GM21529 (cell line): ENCODE measurements around the gene ZBTB18.
"Not testable (repeated sequence)": the region's sequence is repeated elsewhere in the genome, so short reads cannot be mapped to it uniquely, and the experiment has no call there.

Experiments
- ATAC-seq: cut with Tn5 transposase; IDR thresholded peaks from one replicate; pipeline ENCODE4 v1.9.1; 2021; ENCODE audit not compliant: unreplicated experiment

Gene ZBTB18

DNA sequence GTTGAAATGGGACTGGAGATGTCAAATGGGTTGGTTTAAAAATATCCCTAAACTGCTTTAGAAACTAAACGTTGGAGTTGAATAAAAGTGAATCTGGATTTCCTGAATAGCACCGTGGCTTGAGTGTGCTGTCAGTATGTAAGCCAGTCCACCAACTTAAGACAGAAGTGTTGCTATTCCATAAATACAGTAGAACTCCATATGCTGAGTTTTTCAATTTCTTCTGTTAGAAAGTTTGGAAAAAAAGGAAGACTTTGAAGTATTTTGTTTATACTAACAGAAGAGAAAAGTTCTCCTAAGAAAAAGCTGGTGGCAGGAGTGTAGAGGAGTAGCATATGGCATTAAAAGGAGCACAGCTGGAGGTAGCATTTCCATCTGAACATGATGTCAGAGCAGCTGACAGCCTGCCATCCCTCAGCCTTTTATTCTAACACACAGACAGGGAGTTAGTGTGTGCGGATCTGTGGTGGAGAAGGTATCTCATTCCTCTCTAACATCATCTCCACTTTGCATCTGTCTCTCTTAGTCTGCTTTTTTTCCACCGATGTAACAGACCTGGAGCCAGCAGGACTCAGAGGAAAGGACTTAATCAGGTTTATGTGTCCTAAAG lies at the start of gene ZBTB18:
TSS of gene ZBTB18 (plus strand) at position 449 of the 610 bp plus-strand sequence. CDS start at position 598, 149 bp downstream.
- ATAC-seq = no peak

DNA sequence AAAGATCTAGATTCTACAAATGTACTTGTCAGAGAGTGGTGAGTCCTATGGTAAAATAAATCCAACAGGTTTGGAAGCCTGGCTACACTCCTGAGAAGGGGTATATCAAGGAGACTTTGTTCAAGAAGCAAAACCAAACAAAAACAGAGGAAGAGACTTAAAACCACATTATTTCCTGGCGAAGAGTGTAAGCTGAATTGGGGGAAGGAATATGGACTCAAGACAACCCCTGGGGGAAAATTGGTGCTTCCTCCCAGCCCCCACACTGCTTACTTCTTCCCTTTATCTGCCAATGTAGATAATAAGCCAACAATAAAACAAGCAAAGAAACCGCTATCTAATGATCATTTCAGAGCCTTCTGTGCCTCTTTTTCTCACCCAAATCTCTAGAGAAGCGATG lies 48.4 kb upstream of the ZBTB18 start:
- no peak for ATAC-seq

DNA sequence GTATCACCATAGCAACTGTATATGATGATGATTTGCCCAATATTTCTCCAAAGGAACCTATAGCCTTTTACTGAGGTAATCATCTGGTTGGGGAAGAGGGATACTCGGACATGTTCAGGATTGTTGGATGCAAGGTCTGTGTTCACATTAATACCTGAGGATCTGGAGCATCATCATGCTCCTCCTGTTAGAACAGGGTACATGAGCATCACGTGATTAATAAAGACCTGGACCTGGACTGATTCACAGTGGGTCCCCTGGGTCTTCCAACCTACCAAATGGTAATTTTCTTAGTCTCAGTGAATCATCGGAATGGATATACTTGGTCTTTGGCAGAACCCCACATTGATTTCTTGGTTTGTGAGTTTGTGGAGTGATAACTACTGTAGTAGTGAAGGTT lies 45.6 kb upstream of the ZBTB18 start:
- no peak for ATAC-seq

DNA sequence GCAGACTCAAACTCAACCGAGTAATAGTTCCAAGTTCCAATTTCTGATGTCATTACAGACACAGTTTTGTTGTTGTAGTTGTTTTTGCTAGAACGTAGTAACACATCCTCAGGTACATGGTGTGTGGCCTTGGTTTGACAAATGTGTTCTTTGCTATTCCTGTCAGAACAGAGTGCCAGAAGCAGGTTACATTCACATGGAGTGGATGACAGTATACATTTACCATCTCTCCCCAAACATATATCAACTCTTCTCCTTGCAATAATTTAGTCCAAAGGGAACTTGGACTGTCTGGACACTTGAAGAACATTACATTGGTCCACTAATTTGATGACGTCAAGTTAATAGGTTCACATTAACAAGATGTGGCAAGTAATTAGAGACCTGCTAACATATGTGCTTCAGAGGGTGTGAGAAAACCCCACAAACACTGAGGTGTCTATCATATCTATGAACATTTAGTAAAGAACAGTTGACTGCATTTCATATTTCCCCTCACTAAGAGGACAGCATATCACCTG lies 44.6 kb upstream of the ZBTB18 start:
- ATAC-seq = no peak

DNA sequence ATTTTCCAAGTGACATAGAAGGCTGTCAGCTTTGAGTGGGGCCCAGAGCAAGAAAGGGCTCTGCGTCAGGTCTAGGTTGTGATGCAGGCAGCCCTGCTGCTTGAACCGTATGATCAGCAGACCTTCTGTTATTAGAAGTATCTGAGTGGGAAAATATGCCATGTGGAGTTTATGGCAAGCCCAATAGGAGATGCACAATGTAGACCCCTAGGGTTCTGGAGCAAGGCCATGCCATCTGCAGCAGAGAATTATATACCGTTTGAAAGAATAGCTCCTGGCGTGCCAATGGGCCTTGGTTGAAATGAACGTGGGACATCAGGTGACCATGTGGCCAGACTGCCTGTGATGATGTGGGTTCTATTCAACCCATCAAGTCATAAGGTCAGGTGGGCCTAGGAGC lies 44.1 kb upstream of the ZBTB18 start:
- no peak for ATAC-seq

DNA sequence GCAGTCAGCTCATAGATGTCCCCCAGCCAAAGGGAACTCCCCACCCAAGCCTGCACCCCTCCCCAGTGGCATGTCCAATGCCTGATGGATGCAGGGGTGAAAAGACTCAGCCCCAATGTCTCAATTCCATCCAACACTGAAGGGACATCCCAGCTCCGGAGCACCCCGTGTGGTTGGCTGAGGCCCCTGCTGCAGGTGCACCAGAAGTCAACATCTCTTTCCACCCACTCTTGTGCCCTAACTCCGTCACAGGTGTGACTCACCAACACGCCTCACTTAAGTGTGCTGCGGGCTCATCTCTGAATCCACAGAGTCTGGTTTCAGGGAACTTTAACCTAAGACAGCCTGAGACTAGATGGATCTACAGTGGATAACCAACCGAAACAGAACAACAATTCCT lies 40.9 kb upstream of the ZBTB18 start:
- no peak for ATAC-seq

DNA sequence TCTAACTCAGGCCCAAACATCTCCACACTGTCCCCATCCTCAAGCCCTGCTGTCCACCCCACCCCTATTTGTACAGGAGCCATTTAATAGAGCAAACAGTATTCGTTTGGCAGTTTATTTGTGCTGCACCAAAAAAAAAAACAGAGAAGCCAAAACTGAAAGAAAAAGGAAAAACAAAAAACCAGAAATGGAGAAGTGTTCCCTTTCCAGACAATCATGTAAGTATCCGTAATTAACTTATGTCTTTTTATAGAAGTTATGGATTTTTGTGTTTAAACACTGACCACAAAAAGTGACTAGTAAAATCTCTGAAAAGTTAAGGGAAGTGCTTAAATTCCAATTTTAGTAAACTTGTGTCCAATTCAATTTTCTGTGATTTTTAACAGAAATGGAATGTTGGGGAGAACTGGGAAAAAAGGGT lies 40.4 kb upstream of the ZBTB18 start:
- no peak for ATAC-seq

DNA sequence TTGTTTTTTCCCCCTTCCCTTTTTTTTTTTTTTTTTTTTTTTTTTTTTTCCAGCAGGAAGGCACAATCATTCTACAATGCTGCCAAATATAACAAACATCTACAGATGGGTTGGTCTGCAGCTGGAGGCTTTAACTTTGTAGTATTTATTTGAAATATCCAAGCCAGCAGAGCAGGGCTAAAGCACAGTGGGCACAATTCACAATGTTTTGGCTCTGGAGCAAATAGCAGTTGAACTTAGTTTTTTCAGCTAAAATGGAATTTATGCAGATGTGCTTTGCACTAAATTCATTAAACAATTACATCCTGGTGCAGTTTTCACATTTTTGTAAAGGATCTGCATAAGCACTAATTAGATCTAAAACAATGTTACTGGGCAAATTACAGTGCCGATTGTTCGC lies 39.8 kb upstream of the ZBTB18 start:
- no peak for ATAC-seq

DNA sequence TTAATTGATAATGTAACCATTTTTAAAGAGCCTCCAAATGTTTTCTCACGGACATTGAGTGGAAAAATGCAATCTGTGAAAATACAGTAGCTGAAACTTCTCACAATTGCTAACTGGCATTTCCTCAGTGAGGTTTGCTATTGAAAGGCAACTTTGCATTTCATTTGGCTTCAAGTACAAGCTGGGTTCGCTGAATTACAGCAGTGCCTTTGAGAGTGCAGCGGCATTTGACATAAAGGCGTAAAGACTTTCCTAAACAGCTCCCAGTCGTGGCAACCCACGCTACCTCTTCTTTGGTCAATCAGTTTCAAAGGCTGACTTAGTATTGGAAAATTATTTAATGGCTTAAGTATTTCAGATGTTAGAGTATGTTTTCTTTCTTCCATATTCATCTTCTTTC lies 39.3 kb upstream of the ZBTB18 start:
- ATAC-seq = no peak

DNA sequence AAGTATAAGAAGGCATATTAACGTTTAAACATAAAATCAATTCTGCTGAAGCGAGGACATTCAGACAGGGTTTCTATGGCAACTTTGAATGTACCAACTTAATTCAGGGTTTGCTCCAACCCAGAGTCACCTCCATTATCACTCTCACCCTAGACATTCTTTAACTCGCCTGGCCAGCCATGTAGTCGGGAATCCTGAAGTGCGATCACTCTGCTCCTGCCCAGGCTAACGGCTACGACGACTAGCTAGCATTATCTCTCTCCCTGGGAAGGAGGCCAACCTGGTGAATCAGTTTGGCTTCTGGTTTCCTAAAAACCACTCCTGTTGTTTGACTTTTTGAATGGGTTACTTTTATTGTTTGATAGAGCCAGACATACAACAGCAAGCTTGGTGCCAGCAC lies 38.9 kb upstream of the ZBTB18 start:
- ATAC-seq = no peak

DNA sequence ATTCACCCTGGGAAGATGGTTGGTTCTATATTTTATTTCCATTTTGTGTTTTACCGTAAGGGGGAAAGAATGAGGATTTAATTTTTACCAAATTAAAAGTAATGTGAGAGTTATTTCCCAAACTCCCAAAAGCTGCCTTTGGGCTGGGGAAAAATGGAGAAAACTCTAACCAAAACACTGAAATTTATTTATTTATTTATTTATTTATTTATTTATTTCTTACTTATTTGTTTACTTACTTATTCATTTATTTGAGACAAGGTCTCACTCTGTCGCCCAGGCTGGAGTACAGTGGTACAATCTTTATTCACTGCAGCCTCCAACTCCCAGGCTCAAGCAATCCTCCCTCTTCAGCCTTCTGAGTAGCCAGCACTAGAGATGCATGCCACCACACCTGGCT lies 38.0 kb upstream of the ZBTB18 start:
- no peak for ATAC-seq

DNA sequence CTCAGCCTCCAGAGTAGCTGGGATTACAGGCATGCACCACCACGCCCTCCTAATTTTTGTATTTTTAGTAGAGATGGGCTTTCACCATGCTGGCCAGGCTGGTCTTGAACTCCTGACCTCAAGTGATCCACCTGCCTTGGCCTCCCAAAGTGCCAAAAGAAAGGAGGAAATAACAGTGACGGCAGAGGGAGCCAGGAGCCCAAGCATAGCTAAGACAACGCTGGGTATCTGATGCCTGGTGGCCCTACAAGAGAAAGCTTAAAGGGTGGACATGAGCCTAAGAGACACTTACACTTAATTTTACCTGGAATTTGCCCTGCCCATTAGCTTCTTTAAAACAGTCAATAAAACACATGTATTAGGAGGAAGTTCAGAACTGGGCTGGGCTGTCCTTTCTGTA lies 36.2 kb upstream of the ZBTB18 start:
- not testable (repeated sequence) for ATAC-seq

DNA sequence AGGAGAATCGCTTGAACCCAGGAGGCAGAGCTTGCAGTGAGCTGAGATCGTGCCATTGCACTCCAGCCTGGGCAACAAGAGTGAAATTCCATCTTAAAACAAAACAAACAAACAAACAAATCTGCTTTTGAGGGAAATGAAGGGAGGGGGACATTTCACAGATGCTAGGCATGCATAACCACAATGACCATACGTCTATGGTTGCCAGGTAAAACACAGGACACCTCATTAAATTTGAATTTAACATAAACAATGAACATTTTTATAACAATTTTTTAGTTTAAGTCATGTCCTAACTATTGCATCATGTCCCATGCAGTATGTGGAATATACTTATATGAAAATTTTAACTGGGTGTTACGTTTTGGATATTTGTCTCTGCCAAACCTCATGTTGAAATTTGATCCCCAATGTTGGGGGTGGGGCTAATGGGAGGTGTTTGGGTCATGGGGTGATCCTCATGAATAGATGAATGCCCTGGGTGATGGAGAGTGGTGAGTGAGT lies 31.0 kb upstream of the ZBTB18 start:
- ATAC-seq = no peak

DNA sequence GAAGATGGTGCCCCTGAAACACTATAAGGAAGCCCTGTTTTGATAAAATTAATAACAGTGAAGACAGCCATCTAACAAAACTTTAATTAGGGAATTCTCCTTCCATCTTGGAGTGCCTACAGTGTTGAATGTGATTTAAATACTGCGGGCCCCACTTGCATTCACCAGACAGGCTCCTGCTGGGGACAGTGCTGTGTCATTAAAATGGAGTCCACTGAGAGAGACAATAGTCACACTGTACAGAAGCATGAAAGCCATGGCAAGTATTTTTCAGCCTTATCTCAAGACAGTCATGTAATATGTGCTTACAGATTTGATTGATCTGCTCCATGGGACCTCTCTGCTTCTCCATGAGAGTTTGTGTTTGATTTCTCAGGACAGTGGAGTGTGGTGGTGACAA lies 29.7 kb upstream of the ZBTB18 start:
- no peak for ATAC-seq

DNA sequence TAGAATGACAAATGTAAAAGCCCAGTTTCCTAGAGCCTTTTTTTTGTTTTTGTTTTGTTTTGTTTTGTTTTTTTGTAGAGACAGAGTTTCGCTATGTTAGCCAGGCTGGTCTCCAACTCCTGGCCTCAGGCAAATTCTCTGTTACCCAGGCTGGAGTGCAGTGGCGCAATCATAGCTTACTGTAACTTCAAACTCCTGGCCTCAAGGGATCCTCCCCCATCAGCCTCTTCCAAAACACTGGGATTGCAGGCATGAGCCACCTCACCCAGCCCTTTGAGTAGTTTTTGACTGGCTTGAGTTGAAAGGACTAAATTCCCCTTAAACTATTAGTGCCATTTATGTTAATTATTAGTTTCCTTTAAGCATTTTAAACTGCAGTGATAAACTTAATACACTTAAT lies 28.8 kb upstream of the ZBTB18 start:
- no peak for ATAC-seq

DNA sequence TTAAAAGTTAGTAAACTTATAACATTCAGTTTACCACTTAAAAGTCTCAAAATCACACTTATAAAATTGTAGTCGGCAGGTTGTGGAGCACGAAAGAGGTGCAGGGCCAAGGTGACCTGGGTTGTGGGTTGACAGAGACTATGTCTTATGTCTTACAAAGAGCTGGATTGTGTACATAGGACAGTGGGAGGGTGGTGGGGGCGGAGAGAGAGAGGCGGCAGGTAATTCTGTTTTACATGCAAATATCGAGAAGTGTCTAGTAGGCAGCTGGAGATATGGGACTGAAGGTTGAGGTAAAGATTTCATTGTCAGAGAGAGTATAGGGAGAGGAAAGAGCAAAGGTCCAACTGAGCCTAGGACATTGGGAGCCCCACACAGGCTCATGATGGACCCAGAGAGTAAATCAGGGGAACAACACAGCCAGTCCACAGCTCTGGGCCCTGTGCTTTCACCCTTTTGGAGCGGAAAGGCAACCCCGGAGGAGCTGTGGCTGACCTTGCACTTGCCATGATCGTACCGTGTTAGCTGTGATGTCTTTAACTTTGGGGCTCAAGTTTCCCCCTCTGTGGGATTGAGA lies 28.1 kb upstream of the ZBTB18 start:
- no peak for ATAC-seq

DNA sequence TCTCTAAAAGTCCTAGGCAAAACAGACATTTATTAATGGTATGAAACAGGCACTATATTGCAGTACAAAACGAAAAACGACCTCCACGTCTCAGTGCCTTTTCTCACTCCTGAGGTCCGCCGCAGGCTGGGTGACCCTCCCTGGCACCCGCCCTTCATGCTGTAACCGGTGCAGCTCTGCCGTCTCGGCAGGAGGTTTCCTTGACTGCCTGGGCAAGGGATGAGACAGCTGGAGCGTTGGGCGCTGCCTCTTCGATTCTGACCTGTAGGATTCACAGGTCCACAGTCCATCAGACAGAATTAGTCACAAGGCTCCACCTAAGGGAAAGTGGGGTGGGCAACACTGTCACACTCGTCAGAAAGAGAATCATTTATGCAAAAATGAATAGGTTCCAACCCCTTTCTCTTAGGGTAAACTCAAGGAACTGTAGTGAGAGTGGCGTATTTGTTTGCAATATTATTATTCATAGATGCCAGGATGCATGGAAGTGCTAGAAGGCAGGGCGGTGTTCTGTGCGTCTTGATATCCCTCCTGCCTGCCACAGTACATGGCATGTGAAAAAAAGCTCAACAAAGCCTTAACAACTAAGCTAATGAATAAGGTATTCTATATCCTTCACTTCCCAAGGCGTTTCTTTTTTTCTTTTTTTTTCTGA lies 23.5 kb upstream of the ZBTB18 start:
- ATAC-seq = no peak

DNA sequence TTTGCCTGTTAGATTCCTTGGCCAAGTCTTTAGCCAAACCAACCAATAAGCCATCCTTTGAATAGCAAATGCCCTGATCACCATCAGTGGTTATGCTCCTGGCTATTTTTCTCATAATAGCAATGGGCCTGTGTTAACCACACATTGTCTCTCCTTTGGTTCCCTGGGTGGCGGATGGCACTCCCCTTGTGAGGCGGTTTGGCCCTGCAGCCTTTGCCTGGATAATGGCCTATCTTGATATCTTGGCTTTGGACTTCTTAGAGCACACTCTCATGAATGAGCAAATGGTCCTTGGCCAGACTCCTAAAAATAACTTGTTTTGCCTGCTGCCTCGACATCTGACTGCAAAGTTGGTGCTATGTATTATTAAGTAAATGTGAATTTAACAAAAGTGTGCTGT lies 22.4 kb upstream of the ZBTB18 start:
- ATAC-seq = no peak

DNA sequence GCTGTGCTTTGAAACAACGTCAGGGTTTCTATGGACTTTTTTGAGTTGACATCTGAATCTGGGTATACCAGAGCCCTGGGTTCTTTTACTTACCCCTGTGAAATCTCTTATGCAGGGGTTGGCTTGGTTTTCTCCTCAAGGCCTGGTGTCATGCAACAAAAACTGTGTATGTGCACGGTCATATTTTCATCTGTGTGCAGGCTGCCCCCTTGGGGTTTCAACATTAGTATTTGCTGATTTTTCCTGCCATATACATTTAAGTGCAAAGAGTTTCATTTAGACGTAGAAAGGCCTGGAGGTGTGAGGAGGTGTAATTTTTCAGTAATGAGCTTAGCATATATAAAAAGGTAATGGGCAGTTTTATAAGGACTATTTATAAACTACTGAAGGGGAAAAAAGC lies 22.0 kb upstream of the ZBTB18 start:
- no peak for ATAC-seq

DNA sequence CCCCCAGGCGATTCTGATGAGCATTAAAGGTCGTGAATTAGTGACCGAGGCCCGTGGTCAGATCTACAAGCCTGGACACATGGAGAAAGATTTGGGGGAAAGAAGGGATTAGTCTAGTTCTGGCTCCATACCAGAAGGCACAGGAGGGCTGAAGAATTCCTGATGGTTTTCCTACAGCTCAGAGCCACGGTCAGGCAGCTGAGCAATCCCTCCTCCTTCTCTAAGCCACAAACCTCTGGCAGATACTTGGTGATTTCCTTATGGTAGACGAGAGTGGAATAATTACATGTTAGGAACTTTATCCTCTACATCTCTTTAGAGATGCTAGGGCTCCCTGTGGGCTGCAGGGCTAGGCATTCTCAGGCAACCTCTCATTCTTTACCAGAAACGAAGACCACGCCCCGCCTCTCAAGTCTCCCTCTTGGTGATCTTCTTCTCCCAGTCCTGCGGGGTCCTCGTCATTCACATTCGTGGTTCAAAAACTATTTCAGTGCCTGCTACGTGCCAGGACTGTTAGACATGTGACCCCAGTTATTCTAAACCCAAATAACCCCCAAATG lies 20.5 kb upstream of the ZBTB18 start:
- ATAC-seq = no peak

DNA sequence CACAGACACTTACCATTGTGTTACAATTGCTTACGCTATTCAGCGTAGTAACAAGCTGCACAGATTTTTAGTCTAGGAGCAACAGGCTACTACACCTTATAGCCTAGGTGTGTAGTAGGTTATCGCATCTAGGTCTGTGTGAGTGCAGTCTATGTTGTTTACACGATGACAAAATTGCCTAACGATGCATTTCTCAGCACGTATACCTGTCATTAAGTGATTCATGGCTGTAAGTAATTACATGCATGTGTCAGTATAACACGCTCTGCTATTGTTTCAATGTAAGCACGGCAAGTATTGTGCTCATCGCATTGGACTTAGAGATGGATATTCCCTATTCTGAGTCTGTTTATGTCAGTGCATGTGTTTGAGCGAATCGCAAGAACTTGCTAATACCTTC lies 15.7 kb upstream of the ZBTB18 start:
- ATAC-seq = no peak

DNA sequence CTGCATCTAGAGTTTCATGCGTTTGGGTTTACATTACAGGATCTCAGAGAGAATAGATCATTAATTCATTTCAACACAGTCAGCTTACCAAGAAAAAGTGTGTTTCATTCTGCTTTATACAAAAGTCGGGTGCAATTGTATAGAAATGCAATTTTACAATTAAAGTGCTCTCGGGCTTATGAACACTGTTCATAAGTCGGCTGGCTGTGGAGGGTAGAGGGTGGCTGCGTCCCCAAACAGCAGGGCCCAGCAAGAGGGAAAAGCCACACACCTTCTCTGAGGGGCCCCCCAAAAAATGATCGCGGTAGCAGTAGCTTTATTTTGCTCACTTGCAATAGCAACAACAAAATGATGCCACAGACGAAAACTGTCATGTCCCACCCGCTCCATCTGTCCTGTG lies 13.8 kb upstream of the ZBTB18 start:
- no peak for ATAC-seq
